SK-N-SH (cell line): ENCODE results near the gene CST6. TPM values are rescaled to one million over a fixed set of nuclear protein-coding genes. Genes with fewer than 3 reads are reported as not detected.

Experiments used
- CTCF ChIA-PET: fragments of 300-600, 350-600 bp; formaldehyde crosslinking; extraction: SDS; loops from one replicate; lab custom pipeline; 2021; lab: Yijun Ruan, JAX
- POLR2A ChIA-PET: fragments of 350-600 bp; sonication (Branson Sonifier 250); formaldehyde crosslinking; extraction: SDS; loops from one replicate; lab custom pipeline; 2020; ENCODE audit warnings: antibody characterized with exemption, inconsistent platforms; lab: Yijun Ruan, JAX
- DNase-seq: peaks from one replicate; pipeline ENCODE4 v3.0.0; 2012
- H2AFZ ChIP-seq: fragments of 200-600 bp; sonication (generic); 2 replicates; pipeline ENCODE4 v1.8.1; 2016; ENCODE audit warnings: antibody characterized with exemption, mild to moderate bottlenecking, low read depth
- H3F3A ChIP-seq: fragments of 200-600 bp; sonication (generic); replicated peaks from 2 replicates; pipeline ENCODE3; 2016; ENCODE audit warnings: antibody characterized with exemption, mild to moderate bottlenecking; ENCODE audit not compliant: insufficient read depth
- H3K27ac ChIP-seq, 2 experiments: fragments of 200-500 bp in 1 of 2; fragments of 200-600 bp in 1 of 2; sonication (Bioruptor generic) in 1 of 2; sonication (generic), shearing (Covaris generic) in 1 of 2; 2 replicates each; pipeline versions ENCODE4 v1.5.1 to v1.6.1; 2014 to 2016; ENCODE audit warnings: low read depth in 2 of 2, inconsistent platforms in 1 of 2, low read length in 1 of 2, mild to moderate bottlenecking in 1 of 2, mixed read lengths in 1 of 2
- H3K27me3 ChIP-seq: fragments of 200-600 bp; sonication (generic), shearing (Covaris generic); 2 replicates; pipeline ENCODE4 v1.6.1; 2016; ENCODE audit warnings: mixed run types; ENCODE audit not compliant: insufficient read depth
- H3K36me3 ChIP-seq, 2 experiments: fragments of 200-500 bp in 1 of 2; fragments of 200-600 bp in 1 of 2; sonication (Bioruptor generic) in 1 of 2; sonication (generic) in 1 of 2; replicated peaks in 1 of 2; 2 replicates each; pipeline versions ENCODE3 to v1.5.1; 2014 to 2016; ENCODE audit warnings: low read length in 1 of 2, mild to moderate bottlenecking in 1 of 2; ENCODE audit not compliant: insufficient read depth in 2 of 2, control insufficient read depth in 1 of 2
- H3K4me1 ChIP-seq, 2 experiments: fragments of 200-500 bp in 1 of 2; fragments of 200-600 bp in 1 of 2; sonication (Bioruptor generic) in 1 of 2; sonication (generic), shearing (Covaris generic) in 1 of 2; 2 replicates each; pipeline versions ENCODE4 v1.5.1 to v1.6.1; 2014 to 2016; ENCODE audit warnings: low read depth in 1 of 2, low read length in 1 of 2, mixed run types in 1 of 2; ENCODE audit not compliant: insufficient read depth in 2 of 2, control insufficient read depth in 1 of 2
- H3K4me2 ChIP-seq: fragments of 200-600 bp; sonication (generic), shearing (Covaris generic); 2 replicates; pipeline ENCODE4 v1.6.1; 2017; ENCODE audit warnings: mixed run types
- H3K4me3 ChIP-seq, 2 experiments: fragments of 200-500 bp in 1 of 2; fragments of 200-600 bp in 1 of 2; sonication (Bioruptor generic) in 1 of 2; sonication (generic), shearing (Covaris generic) in 1 of 2; 2 replicates each; pipeline versions ENCODE4 v1.5.1 to v1.8.1; 2014 to 2016; ENCODE audit warnings: low read depth in 2 of 2, inconsistent platforms in 1 of 2, low read length in 1 of 2, mild to moderate bottlenecking in 1 of 2, mixed read lengths in 1 of 2, moderate library complexity in 1 of 2
- H3K79me2 ChIP-seq: fragments of 200-600 bp; sonication (generic); 2 replicates; pipeline ENCODE4 v1.8.1; 2017; ENCODE audit warnings: mild to moderate bottlenecking; ENCODE audit not compliant: insufficient read depth
- H3K9ac ChIP-seq: fragments of 200-600 bp; sonication (generic); 2 replicates; pipeline ENCODE4 v1.6.1; 2017; ENCODE audit warnings: mixed run types
- H3K9me2 ChIP-seq: fragments of 200-600 bp; sonication (generic); 2 replicates; pipeline ENCODE4 v1.6.1; 2017; ENCODE audit warnings: mixed run types
- H3K9me3 ChIP-seq: fragments of 200-600 bp; sonication (generic); 2 replicates; pipeline ENCODE4 v1.6.1; 2017; ENCODE audit warnings: mixed run types, mild to moderate bottlenecking, moderate library complexity
- H4K20me1 ChIP-seq: fragments of 200-600 bp; sonication (generic); 2 replicates; pipeline ENCODE4 v1.6.1; 2017; ENCODE audit warnings: mild to moderate bottlenecking, mixed run types; ENCODE audit not compliant: insufficient read depth
- EP300 ChIP-seq, 2 experiments: IDR thresholded peaks; 2 replicates each; pipeline versions ENCODE4 v1.4.0 to v1.6.1; 2012; ENCODE audit warnings: borderline replicate concordance in 1 of 2, low read depth in 1 of 2, low read length in 1 of 2
- EZH2phosphoT487 ChIP-seq: fragments of 200-600 bp; sonication (generic); IDR thresholded peaks from 2 replicates; pipeline ENCODE4 v1.6.1; 2017; ENCODE audit warnings: low read depth, mixed run types, mild to moderate bottlenecking, antibody characterized with exemption, moderate library complexity, borderline replicate concordance
- FOSL2 ChIP-seq: IDR thresholded peaks from 2 replicates; pipeline ENCODE4 v1.4.0; 2012; ENCODE audit warnings: low read depth, mild to moderate bottlenecking, moderate library complexity, borderline replicate concordance
- FOXM1 ChIP-seq: IDR thresholded peaks from 2 replicates; pipeline ENCODE4 v1.4.0; 2012; ENCODE audit warnings: low read depth, mild to moderate bottlenecking
- GABPA ChIP-seq: IDR thresholded peaks from 2 replicates; pipeline ENCODE4 v1.4.0; 2012; ENCODE audit warnings: low read depth, mild to moderate bottlenecking
- NRF1 ChIP-seq: IDR thresholded peaks from 2 replicates; pipeline ENCODE4 v1.6.1; 2012; ENCODE audit warnings: low read depth, mild to moderate bottlenecking, low read length
- RAD21 ChIP-seq: IDR thresholded peaks from 2 replicates; pipeline ENCODE4 v1.6.1; 2012; ENCODE audit warnings: mild to moderate bottlenecking, low read length
- RFX5 ChIP-seq: IDR thresholded peaks from 2 replicates; pipeline ENCODE4 v1.6.1; 2012; ENCODE audit warnings: mild to moderate bottlenecking, improper control_type of control experiment, low read length
- SMC3 ChIP-seq: IDR thresholded peaks from 2 replicates; pipeline ENCODE4 v1.6.1; 2012; ENCODE audit warnings: low read depth, low read length, improper control_type of control experiment
- TAF1 ChIP-seq: IDR thresholded peaks from 2 replicates; pipeline ENCODE4 v1.6.1; 2012; ENCODE audit warnings: low read depth, mild to moderate bottlenecking, low read length, moderate library complexity, borderline replicate concordance
- TCF12 ChIP-seq: IDR thresholded peaks from 2 replicates; pipeline ENCODE4 v1.4.0; 2012
- TEAD4 ChIP-seq: IDR thresholded peaks from 2 replicates; pipeline ENCODE4 v1.4.0; 2012; ENCODE audit warnings: mild to moderate bottlenecking, borderline replicate concordance; ENCODE audit not compliant: insufficient read depth
- WGBS: methylation state at CpG from one replicate; pipeline ENCODE4 v1.1.6; 2017; ENCODE audit warnings: low lambda C conversion rate; 5-methylcytosine and 5-hydroxymethylcytosine counted together
- polyA plus RNA-seq, 3 experiments: library from polyadenylated mRNA; depleted of rRNA; stranded (reverse); fragments of >200 nt; gene quantifications; 2 replicates each; pipeline ENCODE4 v1.2.3, GENCODE V29; 2012
- TF ChIP-seq, protein P1 (sequence below): IDR thresholded peaks from 2 replicates; pipeline ENCODE4 v1.4.0; 2012; ENCODE audit warnings: low read depth, borderline replicate concordance
- TF ChIP-seq, protein P2 (sequence below): IDR thresholded peaks from 2 replicates; pipeline ENCODE4 v1.4.0; 2012; ENCODE audit warnings: low read depth, borderline replicate concordance

Gene CST6
- polyA plus RNA-seq, 1 of the 3 experiments (the other 2 are of a cell fraction): 0.90 TPM

DNA sequence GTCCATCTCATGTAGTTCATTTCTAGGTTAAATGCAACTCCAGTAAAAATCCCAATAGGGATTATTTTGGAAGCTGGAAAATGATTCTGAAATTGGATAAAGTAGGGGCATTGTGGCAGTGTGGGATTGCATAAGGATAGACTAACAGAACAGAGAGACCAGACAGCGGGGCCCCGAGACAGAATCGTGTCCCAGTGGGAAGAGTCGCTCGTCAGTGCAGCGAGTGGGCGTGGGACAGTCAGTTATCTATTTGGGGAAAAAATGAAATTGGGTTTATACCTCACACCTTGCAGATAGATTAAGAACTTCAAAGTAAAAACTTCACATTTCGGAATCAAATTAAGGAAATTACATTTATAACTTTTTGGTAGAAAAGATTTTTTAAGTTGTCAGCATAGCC, 39.7 kb upstream of the CST6 start:
- no peak for DNase-seq
- CTCF ChIA-PET: interaction anchor here (0.9 to 1.7 kb wide), 6 partner anchors 9 to 260 kb away, joined by 3 to 8 read pairs (median 4); partner anchors contain the start of genes FIBP and KAT5
- no peak overlapping the region for H3K9ac ChIP-seq
- POLR2A ChIA-PET: interaction anchor here (0.6 kb wide), 1 partner anchor 57 kb away, joined by 5 read pairs; no protein-coding TSS in a partner anchor
- H3K4me2 ChIP-seq: no peak overlapping the region
- TF ChIP-seq EP300 (IDR thresholded peaks at IDR 0.05; ENCODE audit: borderline replicate concordance in 1 of 2, low read depth in 1 of 2, low read length in 1 of 2): no peak
- no peak for TF ChIP-seq NRF1
- no peak for TF ChIP-seq TCF12
- TF ChIP-seq, protein P1, sequence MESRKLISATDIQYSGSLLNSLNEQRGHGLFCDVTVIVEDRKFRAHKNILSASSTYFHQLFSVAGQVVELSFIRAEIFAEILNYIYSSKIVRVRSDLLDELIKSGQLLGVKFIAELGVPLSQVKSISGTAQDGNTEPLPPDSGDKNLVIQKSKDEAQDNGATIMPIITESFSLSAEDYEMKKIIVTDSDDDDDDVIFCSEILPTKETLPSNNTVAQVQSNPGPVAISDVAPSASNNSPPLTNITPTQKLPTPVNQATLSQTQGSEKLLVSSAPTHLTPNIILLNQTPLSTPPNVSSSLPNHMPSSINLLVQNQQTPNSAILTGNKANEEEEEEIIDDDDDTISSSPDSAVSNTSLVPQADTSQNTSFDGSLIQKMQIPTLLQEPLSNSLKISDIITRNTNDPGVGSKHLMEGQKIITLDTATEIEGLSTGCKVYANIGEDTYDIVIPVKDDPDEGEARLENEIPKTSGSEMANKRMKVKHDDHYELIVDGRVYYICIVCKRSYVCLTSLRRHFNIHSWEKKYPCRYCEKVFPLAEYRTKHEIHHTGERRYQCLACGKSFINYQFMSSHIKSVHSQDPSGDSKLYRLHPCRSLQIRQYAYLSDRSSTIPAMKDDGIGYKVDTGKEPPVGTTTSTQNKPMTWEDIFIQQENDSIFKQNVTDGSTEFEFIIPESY: no peak
- TF ChIP-seq FOSL2: no peak
- TF ChIP-seq, protein P2, sequence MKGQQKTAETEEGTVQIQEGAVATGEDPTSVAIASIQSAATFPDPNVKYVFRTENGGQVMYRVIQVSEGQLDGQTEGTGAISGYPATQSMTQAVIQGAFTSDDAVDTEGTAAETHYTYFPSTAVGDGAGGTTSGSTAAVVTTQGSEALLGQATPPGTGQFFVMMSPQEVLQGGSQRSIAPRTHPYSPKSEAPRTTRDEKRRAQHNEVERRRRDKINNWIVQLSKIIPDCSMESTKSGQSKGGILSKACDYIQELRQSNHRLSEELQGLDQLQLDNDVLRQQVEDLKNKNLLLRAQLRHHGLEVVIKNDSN: no peak
- TF ChIP-seq SMC3: no peak
- TF ChIP-seq RFX5: no peak
- no peak for TF ChIP-seq FOXM1
- no peak for TF ChIP-seq TEAD4
- no peak for TF ChIP-seq EZH2phosphoT487
- no peak for TF ChIP-seq GABPA
- H4K20me1 ChIP-seq: no peaks in the 10 kb centered on the region
- H3K27ac ChIP-seq: no peak overlapping the region
- no peaks in the 10 kb centered on the region for H3K4me1 ChIP-seq
- H3K36me3 ChIP-seq: peaks cover 32 to 43% of the 10 kb centered on the region in 2 experiments
- no peaks in the 10 kb centered on the region for H3K9me2 ChIP-seq
- H3K27me3 ChIP-seq: no peaks in the 10 kb centered on the region
- H3K4me3 ChIP-seq: no peak overlapping the region
- H3K9me3 ChIP-seq: no peaks in the 10 kb centered on the region
- 95% methylated on average over 8 of the region's 8 CpGs for WGBS
- no peak overlapping the region for H2AFZ ChIP-seq
- no peaks in the 10 kb centered on the region for H3K79me2 ChIP-seq
- H3F3A ChIP-seq: peaks cover 9% of the 10 kb centered on the region

DNA sequence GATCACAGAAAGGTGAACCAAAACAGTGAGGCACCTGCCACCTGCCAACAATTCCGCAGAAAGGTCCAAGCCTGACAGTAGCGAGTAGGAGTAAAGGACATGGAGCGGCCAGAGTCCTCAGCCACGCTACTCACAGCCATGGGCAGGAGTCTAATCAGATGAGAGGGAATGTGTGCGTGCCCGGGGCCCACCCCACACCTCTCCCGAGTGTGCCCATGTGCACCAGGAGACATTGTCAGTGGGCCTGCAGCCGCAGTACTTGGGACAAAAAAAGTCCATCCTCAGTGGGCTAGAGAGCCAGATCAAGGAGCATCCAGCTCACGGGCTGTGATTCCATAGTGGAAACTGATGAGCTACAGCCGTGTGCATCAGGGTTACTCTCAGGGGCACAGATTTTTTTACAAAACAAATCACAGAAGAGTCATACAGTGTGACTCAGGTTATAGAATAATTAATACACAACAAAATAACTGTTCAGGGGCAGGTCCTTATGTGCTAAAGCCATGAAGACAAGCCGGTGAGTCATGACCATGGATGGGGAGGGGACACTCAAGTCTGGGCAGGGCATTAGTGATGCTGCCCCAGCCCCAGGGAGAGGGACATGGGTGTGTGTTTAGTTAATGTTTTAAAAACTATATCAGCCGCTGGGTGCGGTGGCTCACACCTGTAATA, 38.2 kb upstream of the CST6 start:
- ChIA-PET POLR2A (no interaction called here), CTCF (interaction anchor here (1.3 to 1.4 kb wide), 2 partner anchors 12 to 89 kb away, joined by 3 read pairs; no protein-coding TSS in a partner anchor)
- WGBS: 94% methylated on average over 13 of the region's 13 CpGs
- Histone ChIP-seq H4K20me1 (no peaks in the 10 kb centered on the region), H3K4me2 (no peak overlapping the region), H3K27ac (no peak overlapping the region), H3F3A (peaks cover 9% of the 10 kb centered on the region), H3K79me2 (no peaks in the 10 kb centered on the region), H3K27me3 (no peaks in the 10 kb centered on the region), H3K9me2 (no peaks in the 10 kb centered on the region), H2AFZ (no peak overlapping the region), H3K4me1 (no peaks in the 10 kb centered on the region), H3K9ac (no peak overlapping the region), H3K4me3 (no peak overlapping the region), H3K9me3 (no peaks in the 10 kb centered on the region), H3K36me3 (peaks cover 27 to 49% of the 10 kb centered on the region in 2 experiments)
- TF ChIP-seq RAD21 (no peak), TAF1 (no peak), FOSL2 (peak; percentile 28; the same call in 1 of the 2 replicates)
- DNase-seq: no peak
